CD14-positive monocyte (primary cell): ENCODE measurements around the gene MGAT4A. TPM values are rescaled to one million over a fixed set of nuclear protein-coding genes. Genes with fewer than 3 reads are reported as not detected.
A peak's percentile ranks its signal among the peaks of the same experiment; 100 is the strongest.

Experiments
- DNase-seq, 3 donors: peaks; one replicate each; pipeline ENCODE4 v3.0.0-alpha.2; 2011 to 2022
- H2AFZ ChIP-seq: 2 replicates; pipeline ENCODE4 v1.6.0; 2012; ENCODE audit warnings: mild to moderate bottlenecking, low read depth, low read length, inconsistent platforms; ENCODE audit not compliant: insufficient read depth, poor library complexity, severe bottlenecking
- H3K27ac ChIP-seq, 2 donors: 1 replicate in 1 of 2; 2 replicates in 1 of 2; pipeline ENCODE4 v1.5.1; 2012 to 2013; ENCODE audit warnings: low read length in 2 of 2, control low read depth in 1 of 2, inconsistent platforms in 1 of 2, low read depth in 1 of 2, mild to moderate bottlenecking in 1 of 2
- H3K27me3 ChIP-seq, 2 donors: one replicate each; pipeline versions ENCODE4 v1.6.0 to v1.6.1; 2011 to 2013; ENCODE audit warnings: low read length in 2 of 2; ENCODE audit not compliant: control insufficient read depth in 2 of 2, insufficient read depth in 2 of 2
- H3K36me3 ChIP-seq, 2 donors: replicated peaks in 1 of 2; 1 replicate in 1 of 2; 2 replicates in 1 of 2; pipeline versions ENCODE4 v1.5.1 to v1.6.1; 2012 to 2013; ENCODE audit warnings: low read length in 2 of 2, control low read depth in 1 of 2, inconsistent platforms in 1 of 2, mild to moderate bottlenecking in 1 of 2; ENCODE audit not compliant: insufficient read depth in 2 of 2, control insufficient read depth in 1 of 2
- H3K4me1 ChIP-seq, 2 donors: 1 replicate in 1 of 2; 2 replicates in 1 of 2; pipeline versions ENCODE4 v1.5.1 to v1.6.1; 2012 to 2013; ENCODE audit warnings: low read length in 2 of 2, control low read depth in 1 of 2, inconsistent platforms in 1 of 2, mild to moderate bottlenecking in 1 of 2, moderate library complexity in 1 of 2; ENCODE audit not compliant: insufficient read depth in 2 of 2, control insufficient read depth in 1 of 2
- H3K4me2 ChIP-seq: replicated peaks from 2 replicates; pipeline ENCODE3; 2012; ENCODE audit warnings: low read length, moderate library complexity, mild to moderate bottlenecking; ENCODE audit not compliant: poor library complexity, severe bottlenecking; ENCODE audit errors: extremely low read depth
- H3K4me3 ChIP-seq, 3 experiments: fragments of 200-600 bp in 1 of 3; sonication (generic) in 1 of 3; replicated peaks in 1 of 3; 1 replicate in 2 of 3; 2 replicates in 1 of 3; pipeline ENCODE4 v1.5.1; 2011 to 2013; ENCODE audit warnings: low read length in 3 of 3, mild to moderate bottlenecking in 3 of 3, control low read depth in 2 of 3, low read depth in 2 of 3, inconsistent platforms in 1 of 3, moderate library complexity in 1 of 3
- H3K79me2 ChIP-seq: 2 replicates; pipeline ENCODE4 v1.6.0; 2012; ENCODE audit warnings: mild to moderate bottlenecking, control low read depth, inconsistent platforms, low read length, moderate library complexity; ENCODE audit not compliant: insufficient read depth
- H3K9ac ChIP-seq: 2 replicates; pipeline ENCODE4 v1.6.0; 2017; ENCODE audit warnings: low read length, mild to moderate bottlenecking; ENCODE audit not compliant: insufficient read depth, poor library complexity, severe bottlenecking
- H3K9me3 ChIP-seq, 2 donors: replicated peaks in 1 of 2; 1 replicate in 1 of 2; 2 replicates in 1 of 2; pipeline versions ENCODE4 v1.5.1 to v1.6.1; 2012 to 2013; ENCODE audit warnings: low read length in 2 of 2, control low read depth in 1 of 2; ENCODE audit not compliant: control insufficient read depth in 1 of 2, insufficient read depth in 1 of 2
- H4K20me1 ChIP-seq: 2 replicates; pipeline ENCODE4 v1.6.0; 2012; ENCODE audit warnings: mild to moderate bottlenecking, low read length, control low read depth, moderate library complexity; ENCODE audit not compliant: insufficient read depth
- H3K27ac Mint-ChIP-seq, 7 donors: one replicate each; pipeline ENCODE4 v1.8.0; 2020; ENCODE audit warnings: mild to moderate bottlenecking in 7 of 7, mixed read lengths in 7 of 7, moderate library complexity in 6 of 7, inconsistent platforms in 2 of 7
- H3K27me3 Mint-ChIP-seq, 3 donors: one replicate each; pipeline ENCODE4 v1.8.0; 2021 to 2022; ENCODE audit warnings: low read depth in 3 of 3, mild to moderate bottlenecking in 3 of 3, mixed read lengths in 3 of 3, moderate library complexity in 3 of 3, inconsistent platforms in 1 of 3
- H3K36me3 Mint-ChIP-seq, 2 donors: one replicate each; pipeline ENCODE4 v1.8.0; 2020; ENCODE audit warnings: mixed read lengths in 2 of 2, inconsistent platforms in 1 of 2, mild to moderate bottlenecking in 1 of 2
- H3K4me1 Mint-ChIP-seq: one replicate; pipeline ENCODE4 v1.8.0; 2020; ENCODE audit warnings: mild to moderate bottlenecking, mixed read lengths
- H3K4me3 Mint-ChIP-seq, 2 donors: one replicate each; pipeline ENCODE4 v1.8.0; 2020; ENCODE audit warnings: mild to moderate bottlenecking in 2 of 2, mixed read lengths in 2 of 2, moderate library complexity in 1 of 2
- H3K9me3 Mint-ChIP-seq, 7 donors: one replicate each; pipeline ENCODE4 v1.8.0; 2020 to 2022; ENCODE audit warnings: mixed read lengths in 7 of 7, mild to moderate bottlenecking in 6 of 7, moderate library complexity in 6 of 7, inconsistent platforms in 2 of 7
- whole genome bisulfite sequencing: methylation state at CpG from one replicate; pipeline ENCODE4 v1.1.5; 2013; ENCODE audit warnings: missing lambda C conversion rate; ENCODE audit not compliant: insufficient coverage; 5-methylcytosine and 5-hydroxymethylcytosine counted together
- intact Hi-C, 2 donors: fragments of 100-400 bp; cut with micrococcal nuclease; formaldehyde crosslinking; loops; one replicate each; pipeline versions ENCODE4 v1.15.0 to v1.15.1; 2023
- polyA plus RNA-seq, 3 donors: library from polyadenylated mRNA; depleted of rRNA in 1 of 3; unstranded in 2 of 3; stranded (reverse) in 1 of 3; fragments of 300-500 nt in 2 of 3; fragments of >200 nt in 1 of 3; fragmentation: Illumina TruSeq in 2 of 3; gene quantifications; 1 replicate in 2 of 3; 2 replicates in 1 of 3; pipeline ENCODE4 v1.2.3, GENCODE V29; 2012 to 2021
- TF ChIP-seq, protein P1 (sequence below): fragments of 200-600 bp; IDR thresholded peaks from one replicate; pipeline ENCODE4 v1.8.0; 2022; ENCODE audit warnings: antibody characterized with exemption, mild to moderate bottlenecking

Gene MGAT4A
- polyA plus RNA-seq, 3 donors, result 24.3 to 35.9 (median 35.1) TPM

GRCh38 chr2:98761267-98761781, 30.4 kb upstream of the MGAT4A start:
- H3K4me1 Mint-ChIP-seq, result peaks cover 88% of the 10 kb centered on the region
- Histone ChIP-seq H3K9ac (no peak overlapping the region), H3K4me3 (no peak overlapping the region), H4K20me1 (no peaks in the 10 kb centered on the region), H2AFZ (no peak overlapping the region), H3K79me2 (no peaks in the 10 kb centered on the region), H3K4me1 (peaks cover 91 to 92% of the 10 kb centered on the region in 2 donors), H3K4me2 (no peak overlapping the region), H3K27ac (peak overlapping the region in 1 of 2 donors; percentile 29), H3K9me3 (no peaks in the 10 kb centered on the region), H3K27me3 (no peaks in the 10 kb centered on the region), H3K36me3 (no peaks in the 10 kb centered on the region)
- peaks cover 0 to 2% (median 2%) of the 10 kb centered on the region in 3 donors for H3K27me3 Mint-ChIP-seq
- H3K4me3 Mint-ChIP-seq, result no peak overlapping the region
- peaks cover 0 to 2% (median 0%) of the 10 kb centered on the region in 7 donors for H3K9me3 Mint-ChIP-seq
- WGBS, result 99% methylated on average over 8 of the region's 9 CpGs
- no peaks in the 10 kb centered on the region for H3K36me3 Mint-ChIP-seq
- no peak for DNase-seq
- intact Hi-C loops, result no loop called here
- peak overlapping the region in 5 of 7 donors; percentile 0 to 87 (median 69) for H3K27ac Mint-ChIP-seq
- TF ChIP-seq, protein P1, sequence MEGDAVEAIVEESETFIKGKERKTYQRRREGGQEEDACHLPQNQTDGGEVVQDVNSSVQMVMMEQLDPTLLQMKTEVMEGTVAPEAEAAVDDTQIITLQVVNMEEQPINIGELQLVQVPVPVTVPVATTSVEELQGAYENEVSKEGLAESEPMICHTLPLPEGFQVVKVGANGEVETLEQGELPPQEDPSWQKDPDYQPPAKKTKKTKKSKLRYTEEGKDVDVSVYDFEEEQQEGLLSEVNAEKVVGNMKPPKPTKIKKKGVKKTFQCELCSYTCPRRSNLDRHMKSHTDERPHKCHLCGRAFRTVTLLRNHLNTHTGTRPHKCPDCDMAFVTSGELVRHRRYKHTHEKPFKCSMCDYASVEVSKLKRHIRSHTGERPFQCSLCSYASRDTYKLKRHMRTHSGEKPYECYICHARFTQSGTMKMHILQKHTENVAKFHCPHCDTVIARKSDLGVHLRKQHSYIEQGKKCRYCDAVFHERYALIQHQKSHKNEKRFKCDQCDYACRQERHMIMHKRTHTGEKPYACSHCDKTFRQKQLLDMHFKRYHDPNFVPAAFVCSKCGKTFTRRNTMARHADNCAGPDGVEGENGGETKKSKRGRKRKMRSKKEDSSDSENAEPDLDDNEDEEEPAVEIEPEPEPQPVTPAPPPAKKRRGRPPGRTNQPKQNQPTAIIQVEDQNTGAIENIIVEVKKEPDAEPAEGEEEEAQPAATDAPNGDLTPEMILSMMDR, result no peak

- Histone ChIP-seq H3K4me2 (no peak overlapping the region), H3K9ac (no peak overlapping the region), H3K79me2 (no peaks in the 10 kb centered on the region), H3K27me3 (no peaks in the 10 kb centered on the region), H3K36me3 (no peaks in the 10 kb centered on the region), H3K27ac (peak overlapping the region; percentile 38 to 83), H3K4me1 (peaks cover 78 to 79% of the 10 kb centered on the region in 2 donors), H3K9me3 (no peaks in the 10 kb centered on the region), H4K20me1 (no peaks in the 10 kb centered on the region), H3K4me3 (peak overlapping the region in 1 of 3 experiments; percentile 11), H2AFZ (no peak overlapping the region)
- DNase-seq, result peak; percentile 76 to 92 (median 76)
- Mint-ChIP-seq H3K27ac (peak overlapping the region; percentile 78 to 93 (median 87)), H3K36me3 (no peaks in the 10 kb centered on the region), H3K27me3 (peaks cover 0 to 2% (median 0%) of the 10 kb centered on the region in 3 donors), H3K4me1 (peaks cover 77% of the 10 kb centered on the region), H3K9me3 (peaks cover 0 to 2% (median 0%) of the 10 kb centered on the region in 7 donors), H3K4me3 (no peak overlapping the region)
- intact Hi-C loops, result no loop called here
- 30% methylated on average over 4 of the region's 6 CpGs for WGBS
- TF ChIP-seq, protein P1, result no peak
These were observed 29.1 kb upstream of the MGAT4A start for GRCh38 chr2:98759827-98760625.
